ENCODE data around the gene TEX13D.
"Not testable (repeated sequence)": the region's sequence is repeated elsewhere in the genome, so short reads cannot be mapped to it uniquely, and the experiment has no call there.

The TEX13D gene

DNA sequence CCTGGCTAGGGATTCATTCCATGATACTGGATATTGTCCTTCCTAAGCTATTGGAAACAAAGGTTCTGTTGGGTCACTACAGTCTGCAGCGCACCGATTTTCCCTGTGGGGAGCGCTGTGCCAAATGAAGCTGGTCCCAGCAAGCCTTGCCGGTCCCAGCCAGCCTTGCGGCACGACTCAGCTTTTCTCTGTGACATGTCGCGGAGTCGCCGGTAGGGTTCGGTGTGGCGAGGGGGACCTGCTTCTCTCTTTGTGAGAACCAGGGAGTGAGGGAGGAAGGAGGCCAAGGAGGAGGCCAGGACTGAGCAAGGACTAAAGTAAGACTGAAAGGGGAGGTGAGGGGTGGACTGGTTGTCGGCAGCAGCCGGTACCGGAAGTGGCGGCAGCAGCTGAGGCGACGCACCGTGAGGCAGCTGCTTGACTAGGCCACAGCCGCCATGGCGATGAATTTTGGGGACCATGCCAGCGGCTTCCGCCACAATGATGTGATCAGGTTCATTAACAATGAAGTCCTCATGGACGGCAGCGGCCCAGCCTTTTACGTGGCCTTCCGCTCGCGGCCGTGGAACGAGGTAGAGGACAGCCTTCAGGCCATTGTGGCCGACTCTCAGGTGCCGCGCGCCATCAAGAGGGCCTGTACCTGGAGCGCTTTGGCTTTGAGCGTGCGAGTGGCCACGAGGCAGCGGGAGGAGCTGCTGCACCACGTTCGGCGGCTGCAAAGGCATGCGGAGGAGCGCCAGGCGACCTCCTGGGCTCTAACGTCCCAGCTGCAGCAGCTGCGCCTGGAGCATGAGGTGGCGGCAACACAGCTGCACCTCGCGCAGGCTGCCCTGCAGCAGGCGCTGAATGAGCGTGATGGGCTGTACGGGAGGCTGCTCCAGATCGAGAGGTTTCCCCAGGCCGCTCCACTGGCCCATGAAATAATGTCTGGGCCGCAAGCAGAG is at the start of gene TEX13D:
Gene TEX13D (plus strand): TSS at position 180 of the 944 bp plus-strand sequence. CDS start 258 bp downstream, at position 438.
- no peak for DNase-seq

- DNase-seq = no peak
Measured at GRCh38 chrX:124289443-124289842, 43.0 kb upstream of the TEX13D start.

- DNase-seq = no peak
Measured at GRCh38 chrX:124293810-124294209, 38.6 kb upstream of the TEX13D start.

DNA sequence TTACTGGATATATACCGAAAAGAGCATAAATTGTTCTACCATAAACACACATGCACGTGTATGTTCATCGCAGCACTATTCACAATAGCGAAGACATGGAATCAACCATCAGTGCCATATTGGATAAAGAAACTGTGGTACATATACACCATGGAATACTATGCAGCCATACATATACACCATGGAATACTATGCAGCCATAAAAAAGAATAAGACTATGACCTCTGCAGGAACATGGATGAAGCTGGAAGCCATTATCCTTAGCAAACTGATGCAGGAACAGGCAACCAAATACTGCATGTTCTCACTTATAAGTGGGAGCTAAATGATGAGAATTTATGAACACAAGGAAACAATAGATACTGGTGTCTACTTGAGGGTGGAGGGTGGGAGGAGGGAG is 33.1 kb upstream of the TEX13D start:
- DNase-seq = not testable (repeated sequence)

DNA sequence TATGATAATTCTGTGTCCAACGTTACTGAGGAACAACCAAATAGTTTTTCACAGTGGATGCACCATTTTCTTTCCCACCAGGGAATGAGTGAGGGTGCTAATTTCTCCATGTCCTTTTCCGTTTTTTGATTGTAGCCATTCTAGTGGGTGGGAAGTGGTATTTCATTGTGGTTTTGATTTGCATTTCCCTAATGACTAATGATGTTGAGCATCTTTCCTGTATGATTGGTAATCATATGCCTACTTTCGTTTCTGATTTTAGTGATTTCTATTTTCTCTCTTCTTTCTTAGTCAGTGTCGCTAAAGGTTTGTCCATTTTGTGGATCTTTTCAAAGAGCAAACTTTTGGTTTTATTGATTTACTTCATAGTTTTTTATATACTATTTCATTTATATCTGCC is 32.1 kb upstream of the TEX13D start:
- DNase-seq = peak; percentile 48

- no peak for DNase-seq
Measured at GRCh38 chrX:124307253-124307907, 25.1 kb upstream of the TEX13D start.

- DNase-seq = no peak
Measured at GRCh38 chrX:124325732-124326131, 6.7 kb upstream of the TEX13D start.

DNA sequence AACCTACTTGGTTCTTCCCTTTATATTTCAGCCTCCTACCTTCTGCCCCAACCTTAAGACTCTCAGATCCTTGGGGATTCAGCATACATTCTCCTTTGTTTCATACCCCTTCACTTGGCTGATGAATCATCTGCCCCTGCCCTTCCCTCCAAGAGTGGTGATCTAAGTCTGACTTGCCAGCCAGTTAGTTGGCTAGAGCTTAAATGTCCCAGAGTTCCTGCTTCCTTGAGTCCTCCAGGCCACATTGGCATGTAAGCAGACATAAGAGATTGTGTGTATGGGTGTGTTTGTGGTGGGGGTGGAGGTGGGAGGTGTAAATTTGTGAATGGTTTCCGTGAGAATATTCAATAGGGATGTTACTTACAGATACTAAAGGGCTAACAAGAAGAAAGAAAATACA is 3.7 kb upstream of the TEX13D start:
- DNase-seq = no peak

- no peak for DNase-seq
Measured at GRCh38 chrX:124333862-124334261, 1.4 kb downstream of the TEX13D start.

- DNase-seq = not testable (repeated sequence)
Measured at GRCh38 chrX:124334555-124334954, 2.1 kb downstream of the TEX13D start.

GRCh38 chrX:124335598-124335997 is 3.1 kb downstream of the TEX13D start:
- no peak for DNase-seq

DNA sequence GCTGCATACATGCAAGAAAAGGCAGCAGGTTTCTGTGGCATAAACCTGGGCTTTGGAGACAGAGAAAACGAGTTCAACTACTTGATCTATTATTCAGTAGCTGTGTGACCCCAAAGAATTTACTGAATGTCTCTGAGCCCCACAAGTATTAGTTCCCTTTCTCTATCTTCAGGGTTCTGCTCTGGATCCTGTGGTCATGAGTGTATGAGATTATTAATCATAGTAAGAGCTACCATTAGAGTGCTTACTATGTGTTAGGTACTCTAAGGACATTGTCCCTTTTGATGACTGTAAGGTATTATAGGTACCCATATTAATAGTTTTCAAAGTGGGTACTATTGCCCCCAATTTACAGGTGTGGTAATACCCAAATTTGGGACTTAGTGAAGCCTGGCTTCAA is 5.5 kb downstream of the TEX13D start:
- DNase-seq = no peak

DNA sequence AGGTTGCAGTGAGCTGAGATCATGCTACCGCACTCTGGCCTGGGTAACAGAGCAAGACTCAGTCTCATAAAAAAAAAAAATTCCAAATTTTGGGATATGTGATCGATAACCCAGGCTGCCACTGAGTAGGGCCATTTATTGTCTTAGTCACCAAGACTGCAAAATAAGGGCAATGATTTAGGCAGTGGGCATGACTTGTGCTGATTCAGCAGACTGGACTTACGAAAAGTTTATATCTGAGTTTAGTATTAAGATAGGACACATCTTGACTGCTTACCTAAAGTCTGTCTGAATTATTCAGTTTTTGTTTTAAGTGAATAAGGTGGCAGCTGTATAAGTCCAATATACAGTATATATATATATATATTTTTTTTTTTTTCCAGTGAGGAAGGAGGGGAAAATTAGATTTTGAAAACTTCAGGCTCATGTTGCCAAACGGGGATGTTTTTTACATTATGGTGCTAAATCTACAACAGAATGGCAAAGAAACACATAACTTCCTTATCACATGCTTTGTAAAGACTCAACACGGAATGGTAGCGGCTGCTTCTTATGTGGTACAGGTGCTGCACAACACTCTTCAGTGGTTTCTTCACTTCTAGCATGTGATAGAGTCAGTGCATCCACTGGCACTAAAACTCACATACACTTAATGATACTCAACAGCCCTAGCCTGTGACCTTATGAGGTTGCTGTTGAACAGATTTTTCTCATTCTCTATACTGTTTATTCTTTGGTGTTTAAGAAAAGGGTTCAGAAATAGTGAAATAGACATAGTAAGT is 6.5 kb downstream of the TEX13D start:
- peak; percentile 61 for DNase-seq

GRCh38 chrX:124341396-124342132 is 9.1 kb downstream of the TEX13D start:
- DNase-seq = no peak

DNA sequence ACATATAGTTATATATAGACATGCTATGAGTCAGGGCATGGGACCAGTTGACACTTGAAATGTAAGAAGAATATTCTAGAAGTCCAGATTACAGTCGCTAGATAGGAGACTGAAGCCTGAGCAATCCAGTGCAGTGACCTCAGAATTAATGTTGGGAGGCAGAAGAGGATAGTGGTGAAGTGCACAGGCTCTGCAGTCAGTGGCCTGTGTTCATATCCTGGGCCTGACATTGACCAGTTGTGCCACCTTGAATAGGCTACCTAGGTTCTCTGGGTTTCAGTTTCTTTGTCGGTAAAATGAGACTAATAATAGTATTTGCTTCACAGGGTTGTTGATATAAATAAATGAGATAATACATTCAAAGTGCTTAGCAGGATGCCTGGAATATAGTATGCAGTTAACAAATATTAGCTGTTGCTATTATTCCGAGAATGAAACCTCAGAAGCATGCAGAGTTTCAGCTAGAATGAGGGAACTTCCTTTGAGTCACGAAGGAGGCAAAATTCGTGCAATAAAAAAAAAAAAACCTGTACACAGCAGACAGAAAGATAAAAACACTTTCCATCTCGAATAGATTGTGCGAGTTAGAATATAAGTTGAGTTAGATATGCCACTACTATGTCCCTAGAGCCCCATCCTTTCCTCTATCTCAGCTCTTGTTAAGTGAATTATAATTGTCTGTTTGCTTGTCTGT is 9.9 kb downstream of the TEX13D start:
- DNase-seq = peak; percentile 47

DNA sequence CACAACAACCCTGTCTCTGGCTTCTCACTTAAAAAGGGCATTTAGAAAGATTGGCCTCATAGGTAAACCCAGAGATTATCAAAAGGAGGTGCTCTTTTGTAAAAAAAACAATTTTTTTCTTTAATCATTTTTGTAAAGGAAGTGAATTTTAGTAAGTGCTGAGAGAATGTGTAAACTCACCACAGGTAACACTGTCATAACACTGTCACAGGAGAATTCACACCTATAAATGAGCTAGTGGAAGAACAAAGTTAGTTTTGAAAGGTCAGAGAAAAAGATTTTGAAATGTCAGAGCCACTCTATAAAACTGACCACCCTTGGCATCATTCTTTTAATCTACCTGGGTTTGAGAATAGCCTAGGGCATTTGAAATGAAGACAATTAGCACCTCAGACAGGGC is 10.6 kb downstream of the TEX13D start:
- no peak for DNase-seq

GRCh38 chrX:124344246-124344645 is 11.8 kb downstream of the TEX13D start:
- no peak for DNase-seq

DNA sequence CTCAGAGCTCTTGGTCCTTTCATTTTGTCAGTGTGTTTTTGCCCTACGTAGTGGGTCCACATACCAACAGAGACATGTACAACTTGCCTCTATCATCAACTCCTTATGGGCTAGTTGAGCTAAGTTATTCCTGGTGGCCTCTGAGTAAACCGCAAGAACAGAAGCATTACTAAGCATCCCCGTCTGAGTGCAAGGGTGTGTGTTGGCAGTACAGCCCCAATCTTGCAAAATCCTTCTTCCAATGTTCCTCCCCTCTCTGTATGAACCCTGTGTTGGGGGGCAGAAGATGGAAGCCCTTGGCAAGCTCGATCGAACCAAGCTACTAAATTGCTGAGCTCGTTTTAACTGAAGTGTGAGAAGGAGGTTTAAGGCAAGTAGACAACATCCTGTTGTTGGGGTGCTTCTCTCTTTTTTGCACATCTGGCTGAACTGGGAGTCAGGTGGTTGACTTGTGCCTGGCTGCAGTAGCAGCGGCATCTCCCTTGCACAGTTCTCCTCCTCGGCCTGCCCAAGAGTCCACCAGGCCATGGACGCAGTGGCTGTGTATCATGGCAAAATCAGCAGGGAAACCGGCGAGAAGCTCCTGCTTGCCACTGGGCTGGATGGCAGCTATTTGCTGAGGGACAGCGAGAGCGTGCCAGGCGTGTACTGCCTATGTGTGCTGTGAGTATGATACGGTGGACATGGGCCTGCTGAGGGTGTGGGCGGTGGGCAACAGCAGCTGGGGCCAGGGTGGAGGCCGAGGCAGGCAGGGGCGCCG is 13.8 kb downstream of the TEX13D start, which contains the start of gene SH2D1A:
Gene SH2D1A (plus strand): TSS at position 447 of the 760 bp plus-strand sequence. CDS start 80 bp downstream, at position 527.
- DNase-seq = peak; percentile 58

- no peak for DNase-seq
Measured at GRCh38 chrX:124346877-124347241, 14.4 kb downstream of the TEX13D start.

DNA sequence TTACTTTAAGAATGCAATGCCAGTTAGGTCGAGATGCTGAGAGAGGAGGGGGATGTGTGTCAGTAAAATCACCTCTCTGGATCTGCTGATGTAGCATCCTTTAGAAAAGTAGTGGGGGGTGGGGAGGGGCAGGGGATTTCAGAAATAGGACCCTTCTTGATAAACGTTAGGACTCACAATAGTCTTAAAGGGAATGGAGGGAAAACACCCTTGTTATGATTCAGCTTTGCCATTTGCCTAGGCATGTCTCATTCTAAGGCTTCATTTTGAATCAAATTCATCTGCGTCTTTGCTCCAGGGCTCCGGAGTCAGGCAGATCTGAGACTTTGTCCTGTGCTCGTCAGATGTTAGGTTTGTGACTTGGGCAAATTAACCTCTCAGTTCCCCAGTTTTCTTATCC is 14.8 kb downstream of the TEX13D start:
- DNase-seq = no peak

- DNase-seq = no peak
Measured at GRCh38 chrX:124348182-124348581, 15.7 kb downstream of the TEX13D start.

All from CD4-positive, alpha-beta T cell treated with Interleukin-10 for 1 hour (primary cell).